Thyroid gland (tissue), 4 donors: ENCODE results near the gene TMEM120A. TPM values are rescaled to one million over a fixed set of nuclear protein-coding genes. Genes with fewer than 3 reads are reported as not detected.

Source experiments
- DNase-seq, 2 donors: peaks; one replicate each; pipeline ENCODE4 v3.0.0-alpha.2; 2019
- H3K27ac ChIP-seq, 3 donors: fragments of 200-600 bp; sonication (generic); 1 replicate in 2 of 3; 2 replicates in 1 of 3; pipeline ENCODE4 v1.5.1; 2016 to 2019; ENCODE audit warnings: mild to moderate bottlenecking in 1 of 3, moderate library complexity in 1 of 3
- H3K27me3 ChIP-seq: fragments of 200-600 bp; sonication (generic); one replicate; pipeline ENCODE4 v1.5.1; 2019
- H3K36me3 ChIP-seq, 2 donors: fragments of 200-600 bp; sonication (generic); one replicate each; pipeline ENCODE4 v1.5.1; 2016 to 2019
- H3K4me1 ChIP-seq, 2 donors: fragments of 200-600 bp; sonication (generic); one replicate each; pipeline ENCODE4 v1.5.1; 2017 to 2019
- H3K4me3 ChIP-seq, 3 donors: fragments of 200-600 bp; sonication (generic); replicated peaks in 1 of 3; 1 replicate in 2 of 3; 2 replicates in 1 of 3; pipeline ENCODE4 v1.5.1; 2016; ENCODE audit warnings: mild to moderate bottlenecking in 1 of 3
- H3K9me3 ChIP-seq: fragments of 200-600 bp; sonication (generic); one replicate; pipeline ENCODE4 v1.5.1; 2017
- POLR2A ChIP-seq, 2 donors: fragments of 450-650 bp; IDR thresholded peaks; one replicate each; pipeline ENCODE4 v1.6.1; 2017; ENCODE audit warnings: antibody characterized with exemption in 2 of 2, mild to moderate bottlenecking in 2 of 2, moderate library complexity in 1 of 2
- WGBS, 2 donors: methylation state at CpG; one replicate each; pipeline ENCODE4 v1.1.5; 2017; 5-methylcytosine and 5-hydroxymethylcytosine counted together
- intact Hi-C: fragments of 100-400 bp; cut with DNase I; formaldehyde crosslinking; loops from one replicate; pipeline ENCODE4 v1.15.1; 2023
- total RNA-seq, 4 donors: library from RNA; depleted of rRNA; stranded (reverse); fragments of >200 nt; gene quantifications; one replicate each; pipeline ENCODE4 v1.2.3, GENCODE V29; 2016
- TF ChIP-seq, protein P1 (sequence below), 6 experiments: fragments of 200-600 bp in 3 of 6; fragments of 450-650 bp in 3 of 6; sonication (generic) in 3 of 6; IDR thresholded peaks; one replicate each; pipeline ENCODE4 v1.5.1; 2016 to 2019; ENCODE audit warnings: antibody characterized with exemption in 6 of 6, mild to moderate bottlenecking in 2 of 6, inconsistent platforms in 1 of 6, moderate library complexity in 1 of 6

TMEM120A gene
- total RNA-seq, 4 donors from 2014 or later = 25.4 to 38.2 (median 34.9) TPM

DNA sequence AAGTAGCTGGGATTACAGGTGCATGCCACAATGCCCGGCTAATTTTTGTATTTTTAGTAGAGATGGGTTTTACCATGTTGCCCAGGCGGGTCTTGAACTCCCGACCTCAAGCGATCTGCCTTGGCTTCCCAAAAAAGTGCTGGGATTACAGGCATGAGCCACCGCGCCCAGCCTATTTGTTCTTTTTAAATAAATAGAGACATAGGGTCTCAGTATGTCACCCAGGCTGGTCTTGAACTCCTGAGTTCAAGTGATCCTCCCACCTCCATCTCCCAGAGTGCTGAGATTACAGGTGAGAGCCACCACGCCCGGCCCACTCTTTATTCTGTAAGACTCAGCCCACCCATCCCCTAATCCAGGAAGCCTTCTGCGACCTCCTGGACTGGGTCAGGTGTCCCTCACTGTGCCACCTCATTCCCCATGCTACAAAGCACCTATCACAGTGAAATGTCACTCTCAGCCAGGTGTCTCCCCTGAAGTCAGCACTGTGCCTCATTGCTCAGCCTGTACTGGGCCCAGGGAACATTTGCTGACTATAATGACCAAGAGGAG, 2.8 kb downstream of the TMEM120A start:
- H3K27ac ChIP-seq = peak overlapping the region in 2 of 3 donors; percentile 24 to 43
- peaks cover 3 to 9% of the 10 kb centered on the region in 2 donors for H3K36me3 ChIP-seq
- no peak overlapping the region for H3K4me3 ChIP-seq
- peaks cover 28 to 33% of the 10 kb centered on the region in 2 donors for H3K4me1 ChIP-seq
- H3K9me3 ChIP-seq = no peaks in the 10 kb centered on the region
- 98 to 99% methylated on average over 9 of the region's 9 CpGs for WGBS, 2 donors
- no peak for DNase-seq
- no peaks in the 10 kb centered on the region for H3K27me3 ChIP-seq
- intact Hi-C loops = loop anchor here (5.0 kb wide), 2 partner anchors 74 to 109 kb away; partner anchors contain the start of gene POR
- TF ChIP-seq, protein P1, sequence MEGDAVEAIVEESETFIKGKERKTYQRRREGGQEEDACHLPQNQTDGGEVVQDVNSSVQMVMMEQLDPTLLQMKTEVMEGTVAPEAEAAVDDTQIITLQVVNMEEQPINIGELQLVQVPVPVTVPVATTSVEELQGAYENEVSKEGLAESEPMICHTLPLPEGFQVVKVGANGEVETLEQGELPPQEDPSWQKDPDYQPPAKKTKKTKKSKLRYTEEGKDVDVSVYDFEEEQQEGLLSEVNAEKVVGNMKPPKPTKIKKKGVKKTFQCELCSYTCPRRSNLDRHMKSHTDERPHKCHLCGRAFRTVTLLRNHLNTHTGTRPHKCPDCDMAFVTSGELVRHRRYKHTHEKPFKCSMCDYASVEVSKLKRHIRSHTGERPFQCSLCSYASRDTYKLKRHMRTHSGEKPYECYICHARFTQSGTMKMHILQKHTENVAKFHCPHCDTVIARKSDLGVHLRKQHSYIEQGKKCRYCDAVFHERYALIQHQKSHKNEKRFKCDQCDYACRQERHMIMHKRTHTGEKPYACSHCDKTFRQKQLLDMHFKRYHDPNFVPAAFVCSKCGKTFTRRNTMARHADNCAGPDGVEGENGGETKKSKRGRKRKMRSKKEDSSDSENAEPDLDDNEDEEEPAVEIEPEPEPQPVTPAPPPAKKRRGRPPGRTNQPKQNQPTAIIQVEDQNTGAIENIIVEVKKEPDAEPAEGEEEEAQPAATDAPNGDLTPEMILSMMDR (IDR thresholded peaks at IDR 0.05) = no peak
- no peak for TF ChIP-seq POLR2A (IDR thresholded peaks at IDR 0.05)

DNA sequence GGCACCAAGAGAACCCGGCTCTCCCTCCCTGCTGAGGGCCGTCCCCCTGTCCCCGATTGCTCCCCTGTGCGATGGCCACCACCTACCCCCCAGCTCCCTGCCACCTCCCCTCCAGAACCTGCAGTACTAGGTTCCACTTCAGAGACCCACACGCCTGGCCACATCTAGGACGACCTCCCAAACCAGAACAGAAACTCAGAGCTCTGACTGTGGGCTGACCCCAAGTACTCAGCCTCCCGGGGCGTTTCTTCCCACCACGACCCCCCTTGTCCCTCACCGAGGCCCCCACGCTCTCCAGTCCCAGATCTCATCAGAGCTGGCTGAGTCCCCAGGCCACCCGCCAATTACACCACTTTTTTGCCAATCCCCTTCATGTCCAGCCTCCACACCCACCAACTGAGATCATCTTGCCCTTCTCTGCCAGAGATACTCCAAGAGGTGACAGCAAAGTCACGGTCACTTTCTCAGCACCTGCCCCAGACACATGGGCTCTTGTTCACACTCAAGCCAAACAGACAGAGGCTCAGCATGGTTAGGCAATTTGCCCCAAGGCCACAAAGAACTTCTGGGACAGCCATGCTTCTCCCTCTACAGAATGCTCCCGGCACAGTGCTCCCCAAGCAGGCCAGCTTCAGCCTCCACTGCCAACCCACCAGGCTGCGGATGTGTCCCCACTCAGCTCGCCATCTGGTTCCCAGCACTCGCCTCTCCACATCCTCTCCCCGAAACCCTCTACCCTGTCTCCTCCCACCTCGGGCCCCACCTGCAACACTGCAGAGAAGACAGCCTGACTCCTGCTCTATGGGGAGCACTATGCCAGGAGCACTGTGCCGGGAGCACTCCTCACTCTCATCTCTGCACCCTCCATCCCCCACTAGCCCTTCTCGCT, 4.7 kb downstream of the TMEM120A start:
- TF ChIP-seq POLR2A (IDR thresholded peaks at IDR 0.05) = no peak
- TF ChIP-seq, protein P1 (IDR thresholded peaks at IDR 0.05) = no peak
- DNase-seq = peak; percentile 80 to 90
- H3K4me1 ChIP-seq = peaks cover 23 to 28% of the 10 kb centered on the region in 2 donors
- no peaks in the 10 kb centered on the region for H3K27me3 ChIP-seq
- peak overlapping the region; percentile 68 to 92 (median 84) for H3K27ac ChIP-seq
- no peak overlapping the region for H3K4me3 ChIP-seq
- H3K9me3 ChIP-seq = no peaks in the 10 kb centered on the region
- intact Hi-C loops = loop anchor here (5.0 kb wide), 2 partner anchors 72 to 107 kb away; partner anchors contain the start of gene POR
- H3K36me3 ChIP-seq = peaks cover 21 to 28% of the 10 kb centered on the region in 2 donors
- 35 to 41% methylated on average over 20 to 21 of the region's 21 CpGs for WGBS, 2 donors

DNA sequence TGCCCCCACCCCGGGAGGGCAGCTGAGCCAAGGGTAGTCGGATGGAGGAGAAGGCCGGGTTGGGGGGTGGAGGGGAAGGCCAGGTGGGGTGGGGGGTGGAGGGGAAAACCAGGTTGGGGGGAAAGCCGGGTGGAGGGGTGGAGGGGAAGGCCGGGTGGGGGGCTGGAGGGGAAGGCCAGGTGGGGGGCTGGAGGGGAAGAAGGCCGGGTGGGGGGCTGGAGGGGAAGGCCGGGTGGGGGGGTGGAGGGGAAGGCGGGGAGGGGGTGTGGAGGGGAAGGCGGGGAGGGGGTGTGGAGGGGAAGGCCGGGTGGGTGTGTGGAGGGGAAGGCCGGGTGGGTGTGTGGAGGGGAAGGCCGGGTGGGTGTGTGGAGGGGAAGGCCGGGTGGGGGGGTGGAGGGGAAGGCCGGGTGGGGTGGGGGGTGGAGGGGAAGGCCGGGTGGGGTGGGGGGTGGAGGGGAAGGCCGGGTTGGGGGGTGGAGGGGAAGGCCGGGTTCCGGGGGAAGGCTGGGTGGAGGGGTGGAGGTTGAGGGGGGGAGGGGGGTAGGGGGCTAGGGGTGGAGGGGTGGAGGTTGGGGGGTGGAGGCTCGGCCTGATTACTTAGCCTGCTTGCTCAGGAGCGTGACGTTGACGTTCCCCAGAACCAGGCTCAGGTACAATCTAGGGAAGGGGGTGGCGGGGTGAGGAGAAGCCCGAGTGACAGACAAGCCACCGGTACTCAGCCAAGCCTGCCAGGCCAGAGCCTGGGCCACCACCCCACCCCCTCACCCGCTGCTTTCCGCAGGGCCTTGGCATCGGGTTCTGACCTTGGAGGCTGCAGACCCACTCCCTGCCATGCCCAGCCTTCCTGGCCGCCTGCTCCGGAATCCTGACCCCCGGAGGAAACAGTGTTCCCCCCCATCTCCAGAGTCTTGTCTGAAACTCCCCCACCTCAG, 5.6 kb downstream of the TMEM120A start:
- intact Hi-C loops = no loop called here
- H3K36me3 ChIP-seq = peaks cover 30 to 37% of the 10 kb centered on the region in 2 donors
- no peaks in the 10 kb centered on the region for H3K27me3 ChIP-seq
- WGBS, 2 donors = 14 to 29% methylated on average over 7 to 12 of the region's 31 CpGs
- peak overlapping the region; percentile 68 to 92 (median 84) for H3K27ac ChIP-seq
- TF ChIP-seq, protein P1 (IDR thresholded peaks at IDR 0.05) = no peak
- TF ChIP-seq POLR2A (IDR thresholded peaks at IDR 0.05) = peak in 1 of 2 donors; percentile 25
- peaks cover 23 to 26% of the 10 kb centered on the region in 2 donors for H3K4me1 ChIP-seq
- H3K4me3 ChIP-seq = no peak overlapping the region
- no peaks in the 10 kb centered on the region for H3K9me3 ChIP-seq
- peak; percentile 96 to 99 for DNase-seq

DNA sequence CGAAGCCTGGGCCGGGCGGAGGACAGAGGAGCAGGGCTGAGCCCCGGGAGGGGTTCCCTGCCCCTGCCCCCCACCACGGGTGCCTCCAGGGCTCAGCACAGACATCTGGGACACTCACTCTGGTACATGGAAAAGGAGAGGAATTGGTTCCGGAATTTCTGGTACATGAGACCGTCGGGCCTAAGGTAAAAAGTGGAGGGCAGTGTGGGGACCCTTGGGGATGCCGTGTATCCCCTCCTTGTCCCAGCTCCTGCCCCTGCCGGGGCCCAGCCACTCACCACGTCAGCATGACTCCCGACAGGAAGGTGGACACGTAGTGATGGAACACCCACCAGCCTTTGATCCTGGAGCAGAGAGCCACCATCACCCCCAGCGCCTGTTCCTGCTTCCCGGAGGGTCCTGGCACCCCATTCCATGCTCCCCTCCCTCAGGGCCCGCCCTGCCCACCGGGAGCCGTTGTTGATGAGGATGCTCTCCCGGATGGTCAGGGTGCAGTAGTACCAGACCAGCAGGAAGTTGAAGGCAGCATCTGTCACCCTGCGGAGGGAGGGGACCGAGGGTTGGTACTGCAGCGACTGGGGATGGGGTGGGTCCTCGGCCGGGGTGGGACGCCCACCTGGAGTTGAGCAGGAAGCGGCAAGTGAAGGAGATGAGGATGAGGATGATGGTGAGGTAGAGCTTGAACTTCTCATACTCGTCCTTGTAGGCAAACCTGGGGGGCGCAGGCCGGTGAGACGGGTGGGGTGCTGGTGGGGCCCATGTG, 6.4 kb downstream of the TMEM120A start:
- TF ChIP-seq, protein P1 (IDR thresholded peaks at IDR 0.05) = no peak
- no peak for TF ChIP-seq POLR2A (IDR thresholded peaks at IDR 0.05)
- peaks cover 37 to 45% of the 10 kb centered on the region in 2 donors for H3K36me3 ChIP-seq

More for the DNA sequence above, 6.4 kb downstream of the TMEM120A start:
- Histone ChIP-seq H3K9me3 (no peaks in the 10 kb centered on the region), H3K27me3 (no peaks in the 10 kb centered on the region), H3K4me1 (peaks cover 15 to 20% of the 10 kb centered on the region in 2 donors), H3K4me3 (no peak overlapping the region), H3K27ac (peak overlapping the region in 2 of 3 donors; percentile 28 to 45)
- intact Hi-C loops = no loop called here
- no peak for DNase-seq
- 92% methylated on average over 27 to 29 of the region's 30 CpGs for WGBS, 2 donors
